Keratinocyte (primary cell): Measurements from ENCODE around the gene ATP10D. TPM values are rescaled to one million over a fixed set of nuclear protein-coding genes. Genes with fewer than 3 reads are reported as not detected.

Experiments
- DNase-seq: peaks from one replicate; pipeline ENCODE4 v3.0.0-alpha.2; 2011; ENCODE audit warnings: low read depth, missing footprints, low spot score
- FAIRE-seq: peaks from 2 replicates; lab custom pipeline; 2011; peaks lifted over from hg19 to GRCh38; lab: Jason Lieb, UNC
- H2AFZ ChIP-seq: 2 replicates; pipeline ENCODE4 v1.6.0; 2012; ENCODE audit warnings: low read length, control low read depth, inconsistent platforms; ENCODE audit not compliant: control insufficient read depth
- H3K27ac ChIP-seq: 2 replicates; pipeline ENCODE4 v1.5.1; 2011; ENCODE audit warnings: low read length; ENCODE audit not compliant: control insufficient read depth, insufficient read depth
- H3K27me3 ChIP-seq: 3 replicates; pipeline ENCODE4 v1.6.0; 2011; ENCODE audit warnings: low read length; ENCODE audit not compliant: control insufficient read depth, insufficient read depth; ENCODE audit errors: extremely low read depth
- H3K36me3 ChIP-seq, 2 experiments: 2 replicates in 1 of 2; 3 replicates in 1 of 2; pipeline ENCODE4 v1.5.1; 2011; ENCODE audit warnings: low read length in 2 of 2, mild to moderate bottlenecking in 1 of 2; ENCODE audit not compliant: control insufficient read depth in 2 of 2, insufficient read depth in 2 of 2; ENCODE audit errors: extremely low read depth in 1 of 2
- H3K4me1 ChIP-seq: 3 replicates; pipeline ENCODE4 v1.5.1; 2011; ENCODE audit warnings: low read length; ENCODE audit not compliant: control insufficient read depth, insufficient read depth; ENCODE audit errors: extremely low read depth
- H3K4me2 ChIP-seq: 3 replicates; pipeline ENCODE4 v1.6.0; 2011; ENCODE audit warnings: low read depth, low read length; ENCODE audit not compliant: control insufficient read depth, insufficient read depth; ENCODE audit errors: extremely low read depth
- H3K4me3 ChIP-seq, 3 experiments: fragments of 200-600 bp in 1 of 3; sonication (generic) in 1 of 3; 2 replicates in 2 of 3; 3 replicates in 1 of 3; pipeline ENCODE4 v1.5.1; 2011 to 2016; ENCODE audit warnings: low read length in 3 of 3, mild to moderate bottlenecking in 3 of 3, control low read depth in 2 of 3, inconsistent platforms in 1 of 3, low read depth in 1 of 3, mixed read lengths in 1 of 3, mixed run types in 1 of 3, moderate library complexity in 1 of 3; ENCODE audit not compliant: control insufficient read depth in 2 of 3, insufficient read depth in 2 of 3; ENCODE audit errors: extremely low read depth in 1 of 3
- H3K79me2 ChIP-seq: 2 replicates; pipeline ENCODE4 v1.6.0; 2012; ENCODE audit warnings: low read length; ENCODE audit not compliant: control insufficient read depth, insufficient read depth
- H3K9ac ChIP-seq: 3 replicates; pipeline ENCODE4 v1.6.0; 2011; ENCODE audit warnings: low read length; ENCODE audit not compliant: control insufficient read depth, insufficient read depth; ENCODE audit errors: extremely low read depth
- H3K9me1 ChIP-seq: 3 replicates; pipeline ENCODE4 v1.6.0; 2011; ENCODE audit warnings: low read length; ENCODE audit not compliant: control insufficient read depth, insufficient read depth; ENCODE audit errors: extremely low read depth
- H3K9me3 ChIP-seq: 2 replicates; pipeline ENCODE4 v1.5.1; 2012; ENCODE audit warnings: low read depth, low read length; ENCODE audit not compliant: control insufficient read depth
- H4K20me1 ChIP-seq: 3 replicates; pipeline ENCODE4 v1.6.0; 2011; ENCODE audit warnings: low read length; ENCODE audit not compliant: control insufficient read depth, insufficient read depth; ENCODE audit errors: extremely low read depth
- CTCF ChIP-seq, 3 experiments: IDR thresholded peaks in 1 of 3; conservative IDR thresholded peaks in 1 of 3; optimal IDR thresholded peaks in 1 of 3; 2 replicates in 2 of 3; 3 replicates in 1 of 3; pipeline versions ENCODE3 to v1.5.1; 2011; ENCODE audit warnings: low read length in 3 of 3, mild to moderate bottlenecking in 3 of 3, moderate library complexity in 2 of 3, control low read depth in 1 of 3, inconsistent platforms in 1 of 3; ENCODE audit not compliant: insufficient read depth in 2 of 3; ENCODE audit errors: extremely low read depth in 1 of 3
- EZH2 ChIP-seq: IDR thresholded peaks from one replicate; pipeline ENCODE4 v1.6.1; 2012; ENCODE audit warnings: inconsistent platforms, mild to moderate bottlenecking, low read length, moderate library complexity
- dilution Hi-C: fragments of 300-500 bp; cut with MboI; formaldehyde crosslinking; loops from one replicate; pipeline ENCODE4 v1.7.0; 2020; ENCODE audit warnings: low sequenced_read_pairs; ENCODE audit not compliant: extremely low pct_ligation_motif_present
- polyA plus RNA-seq, 5 experiments: library from polyadenylated mRNA; depleted of rRNA in 3 of 5; stranded (reverse) in 3 of 5; stranded (forward) in 1 of 5; unstranded in 1 of 5; fragments of >200 nt; gene quantifications; 1 replicate in 1 of 5; 2 replicates in 3 of 5; 3 replicates in 1 of 5; pipeline versions ENCODE4 v1.2.1 to v1.2.3, GENCODE V29; 2011 to 2012; ENCODE audit warnings: missing spikeins in 2 of 5, low read depth in 1 of 5, low replicate concordance in 1 of 5

ATP10D gene
- polyA plus RNA-seq, 1 donor (not counting 4 experiments of a cell fraction or from before 2014, with no cell fraction given), result 97.3 TPM

DNA sequence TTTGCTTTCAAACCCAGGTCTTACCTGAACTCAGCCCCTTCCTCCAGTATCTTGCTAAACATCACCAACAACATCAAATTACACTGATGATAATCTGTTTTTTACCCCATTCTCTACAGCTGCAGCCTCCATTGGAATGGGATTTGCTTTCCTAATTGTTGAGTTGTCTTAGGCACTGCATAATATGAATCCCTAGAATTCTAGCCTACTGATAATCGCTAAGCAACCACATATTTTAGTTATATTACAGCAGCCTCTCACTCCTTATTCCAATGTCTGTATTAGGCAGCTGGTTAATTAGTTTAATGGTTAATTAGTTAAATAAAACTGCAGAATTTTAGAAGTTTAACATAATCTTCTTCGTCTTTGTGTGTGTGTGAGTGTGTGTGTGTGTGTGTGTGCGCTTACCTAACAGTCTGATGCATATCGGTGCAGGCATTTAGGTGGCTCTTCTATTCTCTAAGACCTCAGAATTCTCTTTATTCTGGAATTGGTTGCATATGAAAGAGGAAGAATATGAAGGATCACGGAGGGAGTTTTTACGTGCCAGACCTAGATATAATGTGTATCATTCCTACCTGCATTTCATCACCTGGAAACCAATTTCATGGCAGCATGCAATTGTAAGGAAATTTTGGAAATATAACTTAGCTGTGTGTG lies 16.2 kb upstream of the ATP10D start:
- TF ChIP-seq CTCF (optimal IDR thresholded peaks at IDR 0.05 in 1 of 3, IDR thresholded peaks at IDR 0.05 in 1 of 3, conservative IDR thresholded peaks at IDR 0.05 in 1 of 3; ENCODE audit: extremely low read depth in 1 of 3, insufficient read depth in 2 of 3, low read length in 3 of 3) (no peak), EZH2 (no peak)
- Histone ChIP-seq H3K4me2 (no peak overlapping the region), H3K4me3 (no peak overlapping the region), H3K27ac (no peak overlapping the region), H2AFZ (no peak overlapping the region), H3K9me1 (no peaks in the 10 kb centered on the region), H3K9ac (no peak overlapping the region), H3K4me1 (peaks cover 16% of the 10 kb centered on the region), H4K20me1 (no peaks in the 10 kb centered on the region), H3K36me3 (no peaks in the 10 kb centered on the region), H3K9me3 (no peaks in the 10 kb centered on the region), H3K79me2 (no peaks in the 10 kb centered on the region), H3K27me3 (no peaks in the 10 kb centered on the region)
- dilution Hi-C loops, result no loop called here
- no peak for FAIRE-seq
- no peak for DNase-seq

- no peak for FAIRE-seq
- no peaks in the 10 kb centered on the region for H3K36me3 ChIP-seq
- H3K9me3 ChIP-seq, result no peaks in the 10 kb centered on the region
- dilution Hi-C loops, result no loop called here
- H4K20me1 ChIP-seq, result no peaks in the 10 kb centered on the region
- TF ChIP-seq CTCF (optimal IDR thresholded peaks at IDR 0.05 in 1 of 3, IDR thresholded peaks at IDR 0.05 in 1 of 3, conservative IDR thresholded peaks at IDR 0.05 in 1 of 3; ENCODE audit: extremely low read depth in 1 of 3, insufficient read depth in 2 of 3, low read length in 3 of 3) (no peak), EZH2 (no peak)
- H2AFZ ChIP-seq, result no peak overlapping the region
- H3K27me3 ChIP-seq, result no peaks in the 10 kb centered on the region
- H3K27ac ChIP-seq, result no peak overlapping the region
- peaks cover 13% of the 10 kb centered on the region for H3K4me1 ChIP-seq
- no peaks in the 10 kb centered on the region for H3K9me1 ChIP-seq
- peak overlapping the region; percentile 15 for H3K4me2 ChIP-seq
- H3K4me3 ChIP-seq, result no peak overlapping the region
- no peak overlapping the region for H3K9ac ChIP-seq
- no peak for DNase-seq
- no peaks in the 10 kb centered on the region for H3K79me2 ChIP-seq
Measured at GRCh38 chr4:47469951-47470350, 15.1 kb upstream of the ATP10D start.
